Parathyroid adenoma (tissue), 2 donors: ENCODE results near the gene TTC23.

Experiments
- H2AFZ ChIP-seq: fragments of 300-600 bp; sonication (generic); one replicate; pipeline ENCODE4 v1.7.0; 2017; ENCODE audit warnings: antibody characterized with exemption, mild to moderate bottlenecking
- H3K27ac ChIP-seq: fragments of 300-600 bp; sonication (generic); one replicate; pipeline ENCODE4 v1.7.0; 2017
- H3K27me3 ChIP-seq: fragments of 300-600 bp; sonication (generic); one replicate; pipeline ENCODE4 v1.7.0; 2017; ENCODE audit warnings: low read length; ENCODE audit not compliant: control insufficient read depth, insufficient read depth
- H3K36me3 ChIP-seq: fragments of 300-600 bp; sonication (generic); one replicate; pipeline ENCODE4 v1.7.0; 2017; ENCODE audit warnings: low read length; ENCODE audit not compliant: control insufficient read depth, insufficient read depth
- H3K4me1 ChIP-seq: fragments of 300-600 bp; sonication (generic); one replicate; pipeline ENCODE4 v1.7.0; 2017; ENCODE audit warnings: control low read depth
- H3K4me2 ChIP-seq: fragments of 300-600 bp; sonication (generic); one replicate; pipeline ENCODE4 v1.7.0; 2017; ENCODE audit warnings: low read length
- H3K4me3 ChIP-seq: fragments of 300-600 bp; sonication (generic); one replicate; pipeline ENCODE4 v1.7.0; 2017; ENCODE audit warnings: low read depth, low read length
- H3K79me2 ChIP-seq: fragments of 300-600 bp; sonication (generic); one replicate; pipeline ENCODE4 v1.7.0; 2017; ENCODE audit warnings: control low read depth
- H3K9ac ChIP-seq: fragments of 300-600 bp; sonication (generic); one replicate; pipeline ENCODE4 v1.7.0; 2017; ENCODE audit warnings: mild to moderate bottlenecking
- H3K9me3 ChIP-seq: fragments of 300-600 bp; sonication (generic); one replicate; pipeline ENCODE4 v1.7.0; 2017; ENCODE audit warnings: low read length; ENCODE audit not compliant: control insufficient read depth
- TF ChIP-seq, protein P1 (sequence below): fragments of 300-600 bp; sonication (generic); IDR thresholded peaks from one replicate; pipeline ENCODE4 v1.7.0; 2017; ENCODE audit warnings: antibody characterized with exemption, mild to moderate bottlenecking
- donor health status: primary hyperparathyroidism.

The TTC23 gene

DNA sequence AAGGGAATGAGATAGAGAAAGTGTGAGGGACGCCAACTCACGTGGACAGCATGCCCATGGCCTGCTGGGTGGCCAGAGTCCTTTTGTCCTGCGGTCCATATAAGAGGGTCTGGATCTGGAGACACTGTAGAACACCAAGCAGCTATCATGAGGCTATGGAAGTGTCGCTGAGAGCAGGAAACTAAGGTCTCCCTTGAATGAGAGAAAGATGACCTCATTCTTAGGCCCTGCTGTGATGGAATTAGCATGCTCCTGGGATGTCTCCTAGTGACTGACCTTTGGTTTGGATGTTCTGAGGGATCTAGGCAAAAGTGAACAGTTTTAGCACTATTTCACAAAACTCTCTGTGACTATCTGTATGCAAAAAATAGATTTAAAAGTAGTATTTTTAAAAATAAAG, 110.1 kb downstream of the TTC23 start:
- no peaks in the 10 kb centered on the region for H3K79me2 ChIP-seq
- no peak overlapping the region for H3K9ac ChIP-seq
- no peaks in the 10 kb centered on the region for H3K27me3 ChIP-seq
- no peak overlapping the region for H2AFZ ChIP-seq
- H3K27ac ChIP-seq: no peak overlapping the region
- H3K4me3 ChIP-seq: no peak overlapping the region
- no peaks in the 10 kb centered on the region for H3K9me3 ChIP-seq
- H3K4me1 ChIP-seq: peaks cover 7% of the 10 kb centered on the region
- TF ChIP-seq, protein P1, sequence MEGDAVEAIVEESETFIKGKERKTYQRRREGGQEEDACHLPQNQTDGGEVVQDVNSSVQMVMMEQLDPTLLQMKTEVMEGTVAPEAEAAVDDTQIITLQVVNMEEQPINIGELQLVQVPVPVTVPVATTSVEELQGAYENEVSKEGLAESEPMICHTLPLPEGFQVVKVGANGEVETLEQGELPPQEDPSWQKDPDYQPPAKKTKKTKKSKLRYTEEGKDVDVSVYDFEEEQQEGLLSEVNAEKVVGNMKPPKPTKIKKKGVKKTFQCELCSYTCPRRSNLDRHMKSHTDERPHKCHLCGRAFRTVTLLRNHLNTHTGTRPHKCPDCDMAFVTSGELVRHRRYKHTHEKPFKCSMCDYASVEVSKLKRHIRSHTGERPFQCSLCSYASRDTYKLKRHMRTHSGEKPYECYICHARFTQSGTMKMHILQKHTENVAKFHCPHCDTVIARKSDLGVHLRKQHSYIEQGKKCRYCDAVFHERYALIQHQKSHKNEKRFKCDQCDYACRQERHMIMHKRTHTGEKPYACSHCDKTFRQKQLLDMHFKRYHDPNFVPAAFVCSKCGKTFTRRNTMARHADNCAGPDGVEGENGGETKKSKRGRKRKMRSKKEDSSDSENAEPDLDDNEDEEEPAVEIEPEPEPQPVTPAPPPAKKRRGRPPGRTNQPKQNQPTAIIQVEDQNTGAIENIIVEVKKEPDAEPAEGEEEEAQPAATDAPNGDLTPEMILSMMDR: no peak
- H3K36me3 ChIP-seq: no peaks in the 10 kb centered on the region
- no peak overlapping the region for H3K4me2 ChIP-seq

DNA sequence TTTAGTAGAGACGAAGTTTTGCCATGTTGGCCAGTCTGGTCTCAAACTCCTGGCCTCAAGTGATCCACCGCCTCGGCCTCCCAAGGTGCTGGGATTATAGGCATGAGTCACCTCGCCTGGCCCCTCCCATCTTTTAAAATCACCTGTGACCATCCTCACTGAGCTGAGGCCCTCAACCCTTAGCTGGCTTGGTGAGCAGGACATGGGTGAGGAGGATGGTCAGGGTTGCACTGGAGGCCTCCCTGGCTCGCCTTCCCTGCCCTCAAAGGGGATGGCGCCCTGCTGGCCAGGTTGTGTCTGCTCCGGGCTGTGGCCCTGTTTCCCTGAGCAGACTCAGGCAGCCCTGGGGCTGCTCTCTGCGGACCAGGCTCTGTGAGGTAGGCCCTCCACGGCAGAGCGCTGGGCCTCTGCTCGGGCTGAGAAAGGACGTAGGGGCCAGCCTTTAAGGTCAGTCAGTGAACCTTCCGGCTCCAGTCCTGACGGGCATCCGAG, 110.8 kb downstream of the TTC23 start:
- TF ChIP-seq, protein P1: no peak
- Histone ChIP-seq H3K9me3 (no peaks in the 10 kb centered on the region), H3K79me2 (no peaks in the 10 kb centered on the region), H3K27me3 (no peaks in the 10 kb centered on the region), H3K4me2 (no peak overlapping the region), H3K9ac (no peak overlapping the region), H3K27ac (no peak overlapping the region), H3K4me1 (peaks cover 10% of the 10 kb centered on the region), H3K36me3 (no peaks in the 10 kb centered on the region), H2AFZ (no peak overlapping the region), H3K4me3 (no peak overlapping the region)

DNA sequence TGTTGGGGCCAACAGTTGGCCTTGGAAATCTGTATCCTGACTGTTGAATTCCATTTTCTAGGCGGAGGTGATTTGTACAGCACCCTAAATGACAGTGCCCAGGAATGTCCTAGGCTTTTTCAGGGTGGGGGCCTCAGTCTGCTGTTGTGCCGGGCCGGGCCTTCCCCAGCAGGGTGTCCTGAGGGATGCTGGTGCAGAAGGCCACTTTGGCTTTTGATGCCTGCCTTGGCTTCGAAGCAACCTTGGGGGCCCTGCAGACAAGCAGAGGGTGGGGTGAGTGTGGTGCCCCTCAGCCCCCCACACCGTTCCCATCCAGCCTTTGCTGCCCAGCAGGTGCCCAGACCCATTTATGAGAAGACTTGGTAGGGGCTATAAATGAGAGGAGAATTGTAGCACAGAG, 111.5 kb downstream of the TTC23 start:
- H3K9ac ChIP-seq: no peak overlapping the region
- no peak overlapping the region for H3K27ac ChIP-seq
- H3K27me3 ChIP-seq: no peaks in the 10 kb centered on the region
- no peak overlapping the region for H3K4me2 ChIP-seq
- TF ChIP-seq, protein P1: no peak
- no peak overlapping the region for H3K4me3 ChIP-seq
- no peak overlapping the region for H2AFZ ChIP-seq
- no peaks in the 10 kb centered on the region for H3K9me3 ChIP-seq
- no peaks in the 10 kb centered on the region for H3K36me3 ChIP-seq
- no peaks in the 10 kb centered on the region for H3K79me2 ChIP-seq
- H3K4me1 ChIP-seq: peaks cover 10% of the 10 kb centered on the region

DNA sequence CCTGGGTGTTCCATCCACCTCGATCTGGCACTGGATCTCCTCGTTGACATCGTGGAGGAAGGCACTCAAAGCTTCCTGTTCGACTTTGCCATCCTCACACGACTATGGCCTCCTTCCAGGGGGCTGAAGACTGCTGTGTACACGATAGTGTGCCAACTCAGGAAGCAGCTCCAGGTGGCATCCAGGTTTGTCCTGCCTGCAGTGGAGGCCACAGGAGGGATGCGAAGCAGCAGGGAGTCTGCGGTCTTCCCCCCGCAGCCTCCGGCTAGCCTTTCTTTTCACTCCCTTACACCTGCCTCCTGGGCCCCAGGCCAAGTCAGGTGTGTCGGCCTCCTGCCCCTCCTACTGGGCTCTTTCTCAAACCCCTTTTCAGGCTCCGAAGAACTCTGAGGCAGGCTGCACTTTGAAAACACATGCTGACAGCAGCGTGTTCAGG, 112.3 kb downstream of the TTC23 start:
- Histone ChIP-seq H3K4me1 (peaks cover 10% of the 10 kb centered on the region), H3K27ac (peak overlapping the region; percentile 29), H3K4me3 (no peak overlapping the region), H3K36me3 (no peaks in the 10 kb centered on the region), H3K4me2 (no peak overlapping the region), H2AFZ (peak overlapping the region; percentile 28), H3K9ac (no peak overlapping the region), H3K27me3 (no peaks in the 10 kb centered on the region), H3K9me3 (no peaks in the 10 kb centered on the region), H3K79me2 (no peaks in the 10 kb centered on the region)
- TF ChIP-seq, protein P1: no peak

DNA sequence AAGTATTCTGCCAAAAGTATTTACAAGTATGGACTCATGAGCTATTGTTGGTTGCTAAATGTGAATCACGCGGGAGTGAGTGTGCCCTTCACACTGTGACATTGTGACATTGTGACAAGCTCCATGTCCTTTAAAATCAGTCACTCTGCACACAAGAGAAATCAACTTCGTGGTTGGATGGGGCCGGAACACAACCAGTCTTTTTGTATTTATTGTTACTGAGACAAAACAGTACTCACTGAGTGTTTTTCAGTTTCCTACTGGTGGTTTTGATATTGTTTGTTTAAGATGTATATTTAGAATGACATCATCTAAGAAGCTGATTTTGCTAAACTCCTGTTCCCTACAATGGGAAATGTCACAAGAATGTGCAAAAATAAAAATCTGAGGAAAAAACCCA, 114.2 kb downstream of the TTC23 start:
- Histone ChIP-seq H3K27me3 (no peaks in the 10 kb centered on the region), H3K79me2 (no peaks in the 10 kb centered on the region), H3K4me2 (no peak overlapping the region), H3K4me3 (no peak overlapping the region), H3K36me3 (no peaks in the 10 kb centered on the region), H3K27ac (no peak overlapping the region), H2AFZ (no peak overlapping the region), H3K4me1 (peaks cover 10% of the 10 kb centered on the region), H3K9ac (no peak overlapping the region), H3K9me3 (no peaks in the 10 kb centered on the region)
- TF ChIP-seq, protein P1: no peak
